Measurements from ENCODE around the gene RAB11FIP4. TPM values are rescaled to one million over a fixed set of nuclear protein-coding genes. Genes with fewer than 3 reads are reported as not detected.

Gene RAB11FIP4
- polyA plus RNA-seq, 1 of the 3 experiments (the other 2 are of a cell fraction) = 9.4 TPM

- TF ChIP-seq JUND (IDR thresholded peaks at IDR 0.05) (no peak), YY1 (IDR thresholded peaks at IDR 0.05; ENCODE audit: low read depth) (no peak), SMC3 (IDR thresholded peaks at IDR 0.05; ENCODE audit: low read depth, low read length) (no peak), GABPA (IDR thresholded peaks at IDR 0.05; ENCODE audit: low read depth) (no peak), NRF1 (IDR thresholded peaks at IDR 0.05; ENCODE audit: low read depth, low read length) (no peak), EP300 (IDR thresholded peaks at IDR 0.05; ENCODE audit: borderline replicate concordance in 1 of 2, low read depth in 1 of 2, low read length in 1 of 2) (no peak), TCF12 (IDR thresholded peaks at IDR 0.05) (no peak), FOSL2 (IDR thresholded peaks at IDR 0.05; ENCODE audit: borderline replicate concordance, low read depth) (no peak), TEAD4 (IDR thresholded peaks at IDR 0.05; ENCODE audit: borderline replicate concordance, insufficient read depth) (no peak), USF2 (IDR thresholded peaks at IDR 0.05; ENCODE audit: borderline replicate concordance, low read depth, low read length) (no peak), RCOR1 (IDR thresholded peaks at IDR 0.05; ENCODE audit: low read length) (no peak), MXI1 (IDR thresholded peaks at IDR 0.05; ENCODE audit: low read depth, low read length) (no peak), RXRA (IDR thresholded peaks at IDR 0.05; ENCODE audit: borderline replicate concordance, low read depth) (no peak)
- TF ChIP-seq, protein P1, sequence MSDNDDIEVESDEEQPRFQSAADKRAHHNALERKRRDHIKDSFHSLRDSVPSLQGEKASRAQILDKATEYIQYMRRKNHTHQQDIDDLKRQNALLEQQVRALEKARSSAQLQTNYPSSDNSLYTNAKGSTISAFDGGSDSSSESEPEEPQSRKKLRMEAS (IDR thresholded peaks at IDR 0.05; ENCODE audit: low read depth) = no peak
- Histone ChIP-seq H3K4me1 (ENCODE audit: control insufficient read depth in 1 of 2, insufficient read depth in 2 of 2, low read depth in 1 of 2, low read length in 1 of 2) (no peaks in the 10 kb centered on the region), H3K9ac (no peak overlapping the region), H2AFZ (ENCODE audit: low read depth) (no peak overlapping the region), H3K9me2 (no peaks in the 10 kb centered on the region), H4K20me1 (ENCODE audit: insufficient read depth) (no peaks in the 10 kb centered on the region), H3F3A (replicated peaks; ENCODE audit: insufficient read depth) (no peaks in the 10 kb centered on the region), H3K27me3 (ENCODE audit: insufficient read depth) (no peaks in the 10 kb centered on the region), H3K9me3 (no peaks in the 10 kb centered on the region), H3K79me2 (ENCODE audit: insufficient read depth) (no peaks in the 10 kb centered on the region), H3K4me2 (no peak overlapping the region), H3K27ac (ENCODE audit: low read depth in 2 of 2, low read length in 1 of 2) (no peak overlapping the region), H3K36me3 (replicated peaks in 1 of 2; ENCODE audit: control insufficient read depth in 1 of 2, insufficient read depth in 2 of 2, low read length in 1 of 2) (no peaks in the 10 kb centered on the region), H3K4me3 (ENCODE audit: low read depth in 2 of 2, low read length in 1 of 2) (no peak overlapping the region)
- POLR2A ChIA-PET = no interaction called here
- CTCF ChIA-PET = interaction anchor here (0.6 kb wide), 1 partner anchor 112 kb away, joined by 3 read pairs; no protein-coding TSS in a partner anchor
- WGBS (ENCODE audit: low lambda C conversion rate) = 82% methylated on average over 6 of the region's 6 CpGs
- DNase-seq = no peak
These were observed 70.8 kb downstream of the RAB11FIP4 start for GRCh38 chr17:31462261-31462660.

GRCh38 chr17:31466096-31466760 is 74.8 kb downstream of the RAB11FIP4 start:
- Histone ChIP-seq H3K9me3 (no peaks in the 10 kb centered on the region), H3K27ac (ENCODE audit: low read depth in 2 of 2, low read length in 1 of 2) (no peak overlapping the region), H2AFZ (ENCODE audit: low read depth) (no peak overlapping the region), H3K27me3 (ENCODE audit: insufficient read depth) (no peaks in the 10 kb centered on the region), H3F3A (replicated peaks; ENCODE audit: insufficient read depth) (no peaks in the 10 kb centered on the region), H3K4me1 (ENCODE audit: control insufficient read depth in 1 of 2, insufficient read depth in 2 of 2, low read depth in 1 of 2, low read length in 1 of 2) (peaks cover 0 to 9% of the 10 kb centered on the region in 2 experiments; a peak in 1 of 4 replicates), H4K20me1 (ENCODE audit: insufficient read depth) (no peaks in the 10 kb centered on the region), H3K9ac (no peak overlapping the region), H3K36me3 (replicated peaks in 1 of 2; ENCODE audit: control insufficient read depth in 1 of 2, insufficient read depth in 2 of 2, low read length in 1 of 2) (no peaks in the 10 kb centered on the region), H3K4me2 (no peak overlapping the region), H3K9me2 (no peaks in the 10 kb centered on the region), H3K4me3 (ENCODE audit: low read depth in 2 of 2, low read length in 1 of 2) (no peak overlapping the region), H3K79me2 (ENCODE audit: insufficient read depth) (no peaks in the 10 kb centered on the region)
- ChIA-PET POLR2A (no interaction called here), CTCF (interaction anchor here (1.8 kb wide), 1 partner anchor 51 kb away, joined by 7 read pairs; no protein-coding TSS in a partner anchor)
- no peak for DNase-seq
- 82% methylated on average over 12 of the region's 12 CpGs for WGBS (ENCODE audit: low lambda C conversion rate)
- TF ChIP-seq SMC3 (IDR thresholded peaks at IDR 0.05; ENCODE audit: low read depth, low read length) = no peak
- TF ChIP-seq, protein P1 (IDR thresholded peaks at IDR 0.05; ENCODE audit: low read depth) = no peak
- no peak for TF ChIP-seq PBX3 (IDR thresholded peaks at IDR 0.05)
- TF ChIP-seq ELF1 (IDR thresholded peaks at IDR 0.05) = no peak
- no peak for TF ChIP-seq RXRA (IDR thresholded peaks at IDR 0.05; ENCODE audit: borderline replicate concordance, low read depth)
- TF ChIP-seq, protein P2, sequence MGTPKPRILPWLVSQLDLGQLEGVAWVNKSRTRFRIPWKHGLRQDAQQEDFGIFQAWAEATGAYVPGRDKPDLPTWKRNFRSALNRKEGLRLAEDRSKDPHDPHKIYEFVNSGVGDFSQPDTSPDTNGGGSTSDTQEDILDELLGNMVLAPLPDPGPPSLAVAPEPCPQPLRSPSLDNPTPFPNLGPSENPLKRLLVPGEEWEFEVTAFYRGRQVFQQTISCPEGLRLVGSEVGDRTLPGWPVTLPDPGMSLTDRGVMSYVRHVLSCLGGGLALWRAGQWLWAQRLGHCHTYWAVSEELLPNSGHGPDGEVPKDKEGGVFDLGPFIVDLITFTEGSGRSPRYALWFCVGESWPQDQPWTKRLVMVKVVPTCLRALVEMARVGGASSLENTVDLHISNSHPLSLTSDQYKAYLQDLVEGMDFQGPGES (IDR thresholded peaks at IDR 0.05; ENCODE audit: low read depth, low read length) = no peak
- TF ChIP-seq, protein P3, sequence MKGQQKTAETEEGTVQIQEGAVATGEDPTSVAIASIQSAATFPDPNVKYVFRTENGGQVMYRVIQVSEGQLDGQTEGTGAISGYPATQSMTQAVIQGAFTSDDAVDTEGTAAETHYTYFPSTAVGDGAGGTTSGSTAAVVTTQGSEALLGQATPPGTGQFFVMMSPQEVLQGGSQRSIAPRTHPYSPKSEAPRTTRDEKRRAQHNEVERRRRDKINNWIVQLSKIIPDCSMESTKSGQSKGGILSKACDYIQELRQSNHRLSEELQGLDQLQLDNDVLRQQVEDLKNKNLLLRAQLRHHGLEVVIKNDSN (IDR thresholded peaks at IDR 0.05; ENCODE audit: borderline replicate concordance, low read depth) = no peak
- no peak for TF ChIP-seq ZBTB33 (IDR thresholded peaks at IDR 0.05; ENCODE audit: borderline replicate concordance, low read depth)
